NCI-H1105 (cell line): Measurements from ENCODE around the gene TM2D3.
A peak's percentile ranks its signal among the peaks of the same experiment; 100 is the strongest.
"Not testable (repeated sequence)": the region's sequence is repeated elsewhere in the genome, so short reads cannot be mapped to it uniquely, and the experiment has no call there.

ENCODE experiments used
- DNase-seq: peaks from one replicate; lab custom pipeline; 2025; lab: John Stamatoyannopoulos, UW

Gene TM2D3

GRCh38 chr15:101657171-101657570 lies 5.0 kb upstream of the TM2D3 start:
- no peak for DNase-seq

GRCh38 chr15:101654624-101655337 lies 2.6 kb upstream of the TM2D3 start:
- DNase-seq, result not testable (repeated sequence)

GRCh38 chr15:101654171-101654570 lies 2.0 kb upstream of the TM2D3 start:
- no peak for DNase-seq

- DNase-seq, result no peak
Measured at GRCh38 chr15:101652786-101653430, 727 bp upstream of the TM2D3 start.

- DNase-seq, result no peak
Measured at GRCh38 chr15:101651554-101652097, 555 bp downstream of the TM2D3 start.

- DNase-seq, result no peak
Measured at GRCh38 chr15:101650145-101650544, 2.0 kb downstream of the TM2D3 start.

GRCh38 chr15:101648356-101648755 lies 3.8 kb downstream of the TM2D3 start:
- no peak for DNase-seq

GRCh38 chr15:101647251-101647650 lies 4.9 kb downstream of the TM2D3 start:
- no peak for DNase-seq

GRCh38 chr15:101646672-101647071 lies 5.5 kb downstream of the TM2D3 start:
- DNase-seq, result no peak

- no peak for DNase-seq
Measured at GRCh38 chr15:101642361-101642760, 9.8 kb downstream of the TM2D3 start.

- no peak for DNase-seq
Measured at GRCh38 chr15:101641894-101642293, 10.3 kb downstream of the TM2D3 start.

GRCh38 chr15:101641129-101641764 lies 10.9 kb downstream of the TM2D3 start:
- peak; percentile 57 for DNase-seq

- no peak for DNase-seq
Measured at GRCh38 chr15:101639667-101640066, 12.5 kb downstream of the TM2D3 start.

GRCh38 chr15:101637919-101638318 lies 14.3 kb downstream of the TM2D3 start:
- DNase-seq, result no peak

- no peak for DNase-seq
Measured at GRCh38 chr15:101637516-101637915, 14.7 kb downstream of the TM2D3 start.

GRCh38 chr15:101637038-101637437 lies 15.1 kb downstream of the TM2D3 start:
- DNase-seq, result no peak

GRCh38 chr15:101635944-101636727 lies 16.0 kb downstream of the TM2D3 start:
- no peak for DNase-seq

- DNase-seq, result no peak
Measured at GRCh38 chr15:101633356-101633755, 18.8 kb downstream of the TM2D3 start.

GRCh38 chr15:101626729-101627128 lies 25.5 kb downstream of the TM2D3 start:
- not testable (repeated sequence) for DNase-seq

- DNase-seq, result no peak
Measured at GRCh38 chr15:101625980-101626379, 26.2 kb downstream of the TM2D3 start.

- DNase-seq, result no peak
Measured at GRCh38 chr15:101625184-101625583, 27.0 kb downstream of the TM2D3 start.
